A549 (cell line): ENCODE results near the gene CALU. TPM values are rescaled to one million over a fixed set of nuclear protein-coding genes. Genes with fewer than 3 reads are reported as not detected.
A peak's percentile ranks its signal among the peaks of the same experiment; 100 is the strongest.

ENCODE experiments used
- ATAC-seq, 2 experiments: fragments of 200-7000 bp in 1 of 2; fragments of >200 bp in 1 of 2; cut with Nextera tagmentation in 1 of 2; cut with Tn5 transposase in 1 of 2; 3 replicates each; pipeline versions ENCODE4 v1.8.0 to v1.9.1; 2018 to 2020; ENCODE audit warnings: mild to moderate bottlenecking in 1 of 2, moderate library complexity in 1 of 2
- CTCF ChIA-PET: fragments of 300-600 bp; sonication (Branson Sonifier 250); formaldehyde crosslinking; extraction: SDS; loops from one replicate; lab custom pipeline; 2021; ENCODE audit warnings: antibody characterized with exemption, inconsistent platforms; lab: Yijun Ruan, JAX
- POLR2A ChIA-PET: fragments of 350-600 bp; formaldehyde crosslinking; extraction: SDS; loops from one replicate; lab custom pipeline; 2021; ENCODE audit warnings: antibody characterized with exemption, inconsistent platforms; lab: Yijun Ruan, JAX
- DNase-seq, 2 experiments: peaks; one replicate each; pipeline versions ENCODE4 v3.0.0 to v3.0.0-alpha.2; 2011 to 2016; ENCODE audit warnings: low read depth in 1 of 2, low spot score in 1 of 2
- FAIRE-seq: peaks from 2 replicates; lab custom pipeline; 2011; peaks lifted over from hg19 to GRCh38; lab: Jason Lieb, UNC
- H3K27ac ChIP-seq, 2 experiments: fragments of >200 bp; sonication (Bioruptor Twin); formaldehyde crosslinking; 3 replicates each; pipeline ENCODE4 v1.5.1; 2016 to 2017
- H3K4me1 ChIP-seq: fragments of >200 bp; sonication (Bioruptor Twin); formaldehyde crosslinking; 3 replicates; pipeline ENCODE4 v1.6.1; 2016
- H3K4me2 ChIP-seq: fragments of >200 bp; sonication (Bioruptor Twin); formaldehyde crosslinking; 3 replicates; pipeline ENCODE4 v1.6.1; 2016
- H3K4me3 ChIP-seq: fragments of >200 bp; sonication (Bioruptor Twin); formaldehyde crosslinking; 3 replicates; pipeline ENCODE4 v1.5.1; 2016
- H3K9me3 ChIP-seq: fragments of >200 bp; sonication (Bioruptor Twin); formaldehyde crosslinking; 3 replicates; pipeline ENCODE4 v1.6.1; 2016
- ATOH8 ChIP-seq: fragments of 250-450 bp; sonication (Bioruptor Pico); IDR thresholded peaks from 2 replicates; pipeline ENCODE4 v1.5.0; 2020; ENCODE audit warnings: low read depth, mild to moderate bottlenecking, moderate library complexity
- BCL3 ChIP-seq: fragments of >200 bp; sonication (Bioruptor Twin); formaldehyde crosslinking; IDR thresholded peaks from 3 replicates; pipeline ENCODE4 v1.6.1; 2016
- BHLHE40 ChIP-seq: IDR thresholded peaks from 2 replicates; pipeline ENCODE4 v1.6.1; 2012; ENCODE audit warnings: low read depth, low read length, inconsistent platforms
- CBX8 ChIP-seq: fragments of 200-600 bp; sonication (generic); IDR thresholded peaks from 2 replicates; pipeline ENCODE4 v1.6.1; 2016
- CEBPB ChIP-seq, 2 experiments: fragments of >200 bp in 1 of 2; sonication (Bioruptor Twin) in 1 of 2; formaldehyde crosslinking in 1 of 2; IDR thresholded peaks; 2 replicates each; pipeline ENCODE4 v1.6.1; 2012 to 2016
- CHD2 ChIP-seq: fragments of 150-350 bp; IDR thresholded peaks from 2 replicates; pipeline ENCODE4 v1.6.1; 2014; ENCODE audit warnings: low read length; ENCODE audit not compliant: partially characterized antibody
- E2F6 ChIP-seq: IDR thresholded peaks from 2 replicates; pipeline ENCODE4 v1.6.1; 2012; ENCODE audit warnings: low read depth, borderline replicate concordance
- EHF ChIP-seq: fragments of 250-450 bp; sonication (Bioruptor Pico); IDR thresholded peaks from 2 replicates; pipeline ENCODE4 v1.5.0; 2020; ENCODE audit warnings: mild to moderate bottlenecking
- ESRRA ChIP-seq: fragments of 150-350 bp; IDR thresholded peaks from 2 replicates; pipeline ENCODE4 v1.6.1; 2014; ENCODE audit warnings: mild to moderate bottlenecking, low read length, borderline replicate concordance
- FOSL2 ChIP-seq, 2 experiments: fragments of 450-650 bp in 1 of 2; fragments of >200 bp in 1 of 2; sonication (Bioruptor Twin) in 1 of 2; formaldehyde crosslinking; IDR thresholded peaks; 2 replicates each; pipeline versions ENCODE4 v1.5.0 to v1.6.1; 2016 to 2020; ENCODE audit warnings: mild to moderate bottlenecking in 1 of 2, moderate library complexity in 1 of 2
- FOXS1 ChIP-seq: fragments of 250-450 bp; sonication (Bioruptor Pico); IDR thresholded peaks from 2 replicates; pipeline ENCODE4 v1.5.0; 2020; ENCODE audit warnings: mild to moderate bottlenecking, moderate library complexity
- HOXA7 ChIP-seq: fragments of 250-450 bp; sonication (Bioruptor Pico); IDR thresholded peaks from 2 replicates; pipeline ENCODE4 v1.5.0; 2020; ENCODE audit warnings: mild to moderate bottlenecking, moderate library complexity
- KDM1A ChIP-seq: fragments of 200-600 bp; sonication (generic); IDR thresholded peaks from 2 replicates; pipeline ENCODE4 v1.6.1; 2016; ENCODE audit warnings: low read depth, mild to moderate bottlenecking
- KDM5A ChIP-seq: fragments of 200-600 bp; sonication (generic); IDR thresholded peaks from 2 replicates; pipeline ENCODE4 v1.6.1; 2016; ENCODE audit warnings: antibody characterized with exemption, mild to moderate bottlenecking
- RAD21 ChIP-seq, 2 experiments: fragments of >200 bp in 1 of 2; sonication (Bioruptor Twin) in 1 of 2; formaldehyde crosslinking in 1 of 2; IDR thresholded peaks in 1 of 2; conservative IDR thresholded peaks in 1 of 2; 2 replicates in 1 of 2; 3 replicates in 1 of 2; pipeline ENCODE4 v1.6.1; 2012 to 2018; ENCODE audit warnings: inconsistent platforms in 1 of 2
- RCOR1 ChIP-seq: fragments of 150-350 bp; IDR thresholded peaks from 2 replicates; pipeline ENCODE4 v1.6.1; 2014; ENCODE audit warnings: antibody characterized with exemption, low read length, low read depth
- REST ChIP-seq: fragments of 200-600 bp; sonication (generic); IDR thresholded peaks from 2 replicates; pipeline ENCODE4 v1.6.1; 2016; ENCODE audit warnings: antibody characterized with exemption, mild to moderate bottlenecking, moderate library complexity
- TP53 ChIP-seq: fragments of 250-450 bp; sonication (Bioruptor Pico); IDR thresholded peaks from 2 replicates; pipeline ENCODE4 v1.5.0; 2021; ENCODE audit warnings: mild to moderate bottlenecking, moderate library complexity
- USF2 ChIP-seq: fragments of 450-650 bp; IDR thresholded peaks from 2 replicates; pipeline ENCODE4 v1.6.1; 2014; ENCODE audit warnings: antibody characterized with exemption
- ZNF302 ChIP-seq: fragments of 250-450 bp; sonication (Bioruptor Pico); IDR thresholded peaks from 2 replicates; pipeline ENCODE4 v1.9.0; 2021; ENCODE audit warnings: inconsistent platforms, mild to moderate bottlenecking, moderate library complexity
- ZSCAN20 ChIP-seq: fragments of 250-450 bp; sonication (Bioruptor Pico); IDR thresholded peaks from 2 replicates; pipeline ENCODE4 v1.8.0; 2022; ENCODE audit warnings: mild to moderate bottlenecking, moderate library complexity
- WGBS: methylation state at CpG from one replicate; pipeline ENCODE4 v1.1.6; 2017; ENCODE audit errors: missing lambda C conversion rate; 5-methylcytosine and 5-hydroxymethylcytosine counted together
- polyA plus RNA-seq, 4 experiments: library from polyadenylated mRNA; depleted of rRNA in 3 of 4; stranded (reverse); fragments of >200 nt; fragmentation: RNase III in 1 of 4; extraction: RNeasy Plus Mini Kit Qiagen cat#74134 plus additional on column Dnase treatment in 1 of 4; gene quantifications; 2 replicates in 3 of 4; 3 replicates in 1 of 4; pipeline ENCODE4 v1.2.3, GENCODE V29; 2011 to 2017

Gene CALU
- polyA plus RNA-seq, 2 of the 4 experiments (the other 2 are of a cell fraction): 192 to 233 TPM

- ChIA-PET CTCF (interaction anchor here (0.5 to 1.1 kb wide), 3 partner anchors 10 to 303 kb away, joined by 3 to 5 read pairs (median 3); no protein-coding TSS in a partner anchor), POLR2A (interaction anchor here (0.6 kb wide), 1 partner anchor 51 kb away, joined by 3 read pairs; no protein-coding TSS in a partner anchor)
- no peak overlapping the region for H3K27ac ChIP-seq
- TF ChIP-seq FOSL2 (IDR thresholded peaks at IDR 0.05) (no peak), FOSL2 (CRISPR knock-in tag; IDR thresholded peaks at IDR 0.05) (peak; percentile 78), KDM1A (no peak)
- ATAC-seq (no peak), DNase-seq (no peak), FAIRE-seq (no peak)
- no peak overlapping the region for H3K4me3 ChIP-seq
- H3K9me3 ChIP-seq: peaks cover 17% of the 10 kb centered on the region
- WGBS: 30% methylated on average over 5 of the region's 5 CpGs
- no peaks in the 10 kb centered on the region for H3K4me1 ChIP-seq
- no peak overlapping the region for H3K4me2 ChIP-seq
Observed at GRCh38 chr7:128777156-128778123, 38.3 kb downstream of the CALU start.

- 82% methylated on average over 5 of the region's 5 CpGs for WGBS
- H3K4me1 ChIP-seq: no peaks in the 10 kb centered on the region
- ChIA-PET POLR2A (no interaction called here), CTCF (interaction anchor here (0.8 kb wide), 1 partner anchor 10 kb away, joined by 4 read pairs; no protein-coding TSS in a partner anchor)
- H3K4me3 ChIP-seq: no peak overlapping the region
- DNase-seq: no peak
- H3K27ac ChIP-seq: no peak overlapping the region
- H3K4me2 ChIP-seq: no peak overlapping the region
- ATAC-seq: no peak
- H3K9me3 ChIP-seq: peaks cover 17% of the 10 kb centered on the region
- TF ChIP-seq ESRRA (no peak), KDM5A (no peak), ATOH8 (no peak), BHLHE40 (no peak)
- no peak for FAIRE-seq
Observed at GRCh38 chr7:128778946-128779345, 39.8 kb downstream of the CALU start.

- DNase-seq (no peak), FAIRE-seq (no peak), ATAC-seq (no peak)
- ChIA-PET POLR2A (interaction anchor here (0.6 kb wide), 1 partner anchor 136 kb away, joined by 3 read pairs; no protein-coding TSS in a partner anchor), CTCF (interaction anchor here (0.5 to 1.6 kb wide), 2 partner anchors 100 to 593 kb away, joined by 3 to 4 read pairs; no protein-coding TSS in a partner anchor)
- WGBS: 79% methylated on average over 5 of the region's 5 CpGs
- Histone ChIP-seq H3K27ac (no peak overlapping the region), H3K9me3 (peaks cover 17% of the 10 kb centered on the region)
- TF ChIP-seq RAD21 (conservative IDR thresholded peaks at IDR 0.05 in 1 of 2, IDR thresholded peaks at IDR 0.05 in 1 of 2) (no peak), ZNF302 (no peak), REST (no peak), CEBPB (IDR thresholded peaks at IDR 0.05) (no peak), USF2 (no peak), ZSCAN20 (CRISPR knock-in tag) (no peak), CBX8 (no peak), HOXA7 (CRISPR knock-in tag) (no peak), BCL3 (no peak), E2F6 (no peak), TP53 (CRISPR knock-in tag) (no peak), FOXS1 (CRISPR knock-in tag) (no peak), RCOR1 (no peak), CHD2 (no peak), EHF (CRISPR knock-in tag) (no peak)
- TF ChIP-seq, all 56 proteins: peak for 0
- no peak overlapping the region for H3K4me2 ChIP-seq
- no peak overlapping the region for H3K4me3 ChIP-seq
- no peaks in the 10 kb centered on the region for H3K4me1 ChIP-seq
Observed at GRCh38 chr7:128781126-128781525, 42.0 kb downstream of the CALU start.
